T47D (cell line): ENCODE measurements around the gene ACOT11.

ENCODE experiments used
- DNase-seq, 2 experiments: peaks; one replicate each; pipeline versions ENCODE4 v3.0.0 to v3.0.0-alpha.2; 2011 to 2012; ENCODE audit warnings: low read depth in 1 of 2, low spot score in 1 of 2
- JUND ChIP-seq: IDR thresholded peaks from 2 replicates; pipeline ENCODE4 v1.6.1; 2012; ENCODE audit warnings: low read depth
- in situ Hi-C: cut with HindIII; loops from 2 replicates; pipeline ENCODE4 v1.10.0; 2016; ENCODE audit warnings: low sequenced_read_pairs, low pct_unique_long_range_greater_than_20kb

The ACOT11 gene

GRCh38 chr1:54645806-54646676 is 98.0 kb downstream of the ACOT11 start:
- DNase-seq: no peak
- no peak for TF ChIP-seq JUND
- in situ Hi-C loops: no loop called here

GRCh38 chr1:54649130-54649898 is 101.3 kb downstream of the ACOT11 start:
- TF ChIP-seq JUND: no peak
- DNase-seq: no peak

GRCh38 chr1:54649921-54650320 is 101.9 kb downstream of the ACOT11 start:
- TF ChIP-seq JUND: no peak
- in situ Hi-C loops: no loop called here
- DNase-seq: no peak

More at GRCh38 chr1:54649130-54649898, 101.3 kb downstream of the ACOT11 start:
- in situ Hi-C loops: no loop called here

GRCh38 chr1:54650417-54650816 is 102.4 kb downstream of the ACOT11 start:
- no peak for DNase-seq
- TF ChIP-seq JUND: no peak
- in situ Hi-C loops: no loop called here

GRCh38 chr1:54651608-54652007 is 103.6 kb downstream of the ACOT11 start:
- TF ChIP-seq JUND: no peak
- in situ Hi-C loops: no loop called here
- DNase-seq: no peak

- no peak for TF ChIP-seq JUND
- no peak for DNase-seq
- in situ Hi-C loops: no loop called here
These were observed 104.1 kb downstream of the ACOT11 start for GRCh38 chr1:54652168-54652567.

- DNase-seq: no peak
- TF ChIP-seq JUND: no peak
- in situ Hi-C loops: no loop called here
These were observed 105.0 kb downstream of the ACOT11 start for GRCh38 chr1:54653036-54653435.

- no peak for TF ChIP-seq JUND
- in situ Hi-C loops: no loop called here
These were observed 110.3 kb downstream of the ACOT11 start for GRCh38 chr1:54658164-54658913.

More at GRCh38 chr1:54658164-54658913, 110.3 kb downstream of the ACOT11 start:
- DNase-seq: no peak
